H1 (cell line): Measurements from ENCODE around the gene TUBB1. TPM values are rescaled to one million over a fixed set of nuclear protein-coding genes. Genes with fewer than 3 reads are reported as not detected.

ENCODE experiments used
- CTCF ChIA-PET: fragments of 300-600 bp; sonication (Branson Sonifier 250); formaldehyde crosslinking; loops from one replicate; lab custom pipeline; 2021; ENCODE audit not compliant: partially characterized antibody; lab: Charles Lee
- POLR2A ChIA-PET: fragments of 300-600 bp; sonication (Branson Sonifier 250); formaldehyde crosslinking; loops from one replicate; lab custom pipeline; 2021; ENCODE audit warnings: inconsistent platforms; ENCODE audit not compliant: partially characterized antibody; lab: Charles Lee
- DNase-seq, 2 experiments: peaks; one replicate each; pipeline versions ENCODE4 v3.0.0 to v3.0.0-alpha.2; 2010 to 2022; ENCODE audit warnings: low spot score in 2 of 2, low read depth in 1 of 2, mixed read lengths in 1 of 2
- FAIRE-seq: peaks from 2 replicates; lab custom pipeline; 2011; peaks lifted over from hg19 to GRCh38; lab: Jason Lieb, UNC
- H2AFZ ChIP-seq: 2 replicates; pipeline ENCODE4 v1.8.1; 2012; ENCODE audit warnings: low read length, inconsistent platforms
- H2AK5ac ChIP-seq: 2 replicates; pipeline ENCODE4 v1.6.1; 2013; ENCODE audit warnings: low read depth, low read length
- H2BK120ac ChIP-seq: replicated peaks from 2 replicates; pipeline ENCODE3; 2013; ENCODE audit warnings: low read depth, low read length, inconsistent platforms
- H2BK12ac ChIP-seq: 2 replicates; pipeline ENCODE4 v1.6.1; 2013; ENCODE audit warnings: low read depth, low read length
- H2BK15ac ChIP-seq: 2 replicates; pipeline ENCODE4 v1.6.1; 2013; ENCODE audit warnings: low read length
- H2BK20ac ChIP-seq: 2 replicates; pipeline ENCODE4 v1.6.1; 2013; ENCODE audit warnings: low read length
- H2BK5ac ChIP-seq: 2 replicates; pipeline ENCODE4 v1.6.1; 2013; ENCODE audit warnings: low read depth, low read length
- H3K14ac ChIP-seq: 2 replicates; pipeline ENCODE4 v1.6.1; 2013; ENCODE audit warnings: inconsistent platforms; ENCODE audit not compliant: insufficient read length
- H3K18ac ChIP-seq: 2 replicates; pipeline ENCODE4 v1.6.1; 2013; ENCODE audit warnings: low read length; ENCODE audit errors: extremely low read depth
- H3K23ac ChIP-seq: 2 replicates; pipeline ENCODE4 v1.6.1; 2013; ENCODE audit warnings: inconsistent platforms; ENCODE audit not compliant: insufficient read length
- H3K23me2 ChIP-seq: 2 replicates; pipeline ENCODE4 v1.6.1; 2013; ENCODE audit warnings: low read depth, low read length
- H3K27ac ChIP-seq: 2 replicates; pipeline ENCODE4 v1.6.1; 2011; ENCODE audit warnings: low read depth, low read length, inconsistent platforms
- H3K27me3 ChIP-seq, 4 experiments: replicated peaks in 1 of 4; 1 replicate in 1 of 4; 2 replicates in 3 of 4; pipeline versions ENCODE4 v1.6.1 to v1.8.1; 2011 to 2013; ENCODE audit warnings: low read length in 3 of 4, mild to moderate bottlenecking in 3 of 4, inconsistent platforms in 2 of 4, mixed read lengths in 2 of 4, moderate library complexity in 1 of 4; ENCODE audit not compliant: control insufficient read depth in 3 of 4, insufficient read depth in 3 of 4; ENCODE audit errors: extremely low read depth in 1 of 4
- H3K36me3 ChIP-seq, 4 experiments: 2 replicates each; pipeline versions ENCODE4 v1.6.1 to v1.8.1; 2011 to 2013; ENCODE audit warnings: mild to moderate bottlenecking in 4 of 4, low read length in 3 of 4, moderate library complexity in 2 of 4, control low read depth in 1 of 4, inconsistent platforms in 1 of 4; ENCODE audit not compliant: insufficient read depth in 4 of 4, control insufficient read depth in 2 of 4
- H3K4ac ChIP-seq: replicated peaks from 2 replicates; pipeline ENCODE3; 2013; ENCODE audit warnings: low read length, low read depth, mixed read lengths, inconsistent platforms; ENCODE audit not compliant: insufficient read length
- H3K4me1 ChIP-seq, 4 experiments: replicated peaks in 1 of 4; 1 replicate in 1 of 4; 2 replicates in 3 of 4; pipeline versions ENCODE4 v1.6.1 to v1.8.1; 2011 to 2013; ENCODE audit warnings: low read length in 3 of 4, inconsistent platforms in 2 of 4, mixed read lengths in 1 of 4; ENCODE audit not compliant: insufficient read depth in 4 of 4, control insufficient read depth in 3 of 4
- H3K4me2 ChIP-seq, 2 experiments: 2 replicates each; pipeline versions ENCODE4 v1.6.1 to v1.8.1; 2011 to 2013; ENCODE audit warnings: low read depth in 2 of 2, low read length in 2 of 2, control low read depth in 1 of 2, inconsistent platforms in 1 of 2, mild to moderate bottlenecking in 1 of 2; ENCODE audit not compliant: insufficient read depth in 1 of 2
- H3K4me3 ChIP-seq, 4 experiments: fragments of 200-600, 300-600 bp in 1 of 4; sonication (generic), shearing (Covaris generic), sonication (Bioruptor Twin) in 1 of 4; 2 replicates each; pipeline versions ENCODE4 v1.5.1 to v1.8.1; 2011 to 2016; ENCODE audit warnings: low read length in 4 of 4, low read depth in 3 of 4, control low read depth in 2 of 4, inconsistent platforms in 2 of 4, mild to moderate bottlenecking in 2 of 4, mixed read lengths in 1 of 4, moderate library complexity in 1 of 4; ENCODE audit not compliant: insufficient read depth in 2 of 4; ENCODE audit errors: extremely low read depth in 1 of 4
- H3K56ac ChIP-seq: replicated peaks from 2 replicates; pipeline ENCODE3; 2013; ENCODE audit warnings: low read depth, mild to moderate bottlenecking, mixed read lengths, low read length, inconsistent platforms; ENCODE audit not compliant: insufficient read length
- H3K79me1 ChIP-seq: 2 replicates; pipeline ENCODE4 v1.6.1; 2013; ENCODE audit warnings: low read depth, low read length, control low read depth
- H3K79me2 ChIP-seq, 2 experiments: 2 replicates each; pipeline versions ENCODE4 v1.6.1 to v1.8.1; 2012 to 2013; ENCODE audit warnings: low read length in 2 of 2, mild to moderate bottlenecking in 2 of 2, inconsistent platforms in 1 of 2; ENCODE audit not compliant: insufficient read depth in 2 of 2, control insufficient read depth in 1 of 2
- H3K9ac ChIP-seq, 4 experiments: replicated peaks in 1 of 4; 1 replicate in 1 of 4; 2 replicates in 3 of 4; pipeline versions ENCODE4 v1.6.1 to v1.8.1; 2011 to 2013; ENCODE audit warnings: low read depth in 3 of 4, low read length in 3 of 4, control low read depth in 2 of 4, mild to moderate bottlenecking in 2 of 4, moderate library complexity in 2 of 4, inconsistent platforms in 1 of 4; ENCODE audit errors: extremely low read depth in 1 of 4
- H3K9me3 ChIP-seq, 2 experiments: 2 replicates each; pipeline versions ENCODE4 v1.6.1 to v1.8.1; 2012 to 2013; ENCODE audit warnings: mild to moderate bottlenecking in 2 of 2, moderate library complexity in 2 of 2, control low read depth in 1 of 2, inconsistent platforms in 1 of 2, low read depth in 1 of 2, low read length in 1 of 2, mixed read lengths in 1 of 2; ENCODE audit not compliant: insufficient read depth in 2 of 2
- H4K20me1 ChIP-seq, 2 experiments: replicated peaks in 1 of 2; 2 replicates each; pipeline versions ENCODE3 to v1.8.1; 2011 to 2013; ENCODE audit warnings: inconsistent platforms in 2 of 2, low read length in 2 of 2, mild to moderate bottlenecking in 1 of 2; ENCODE audit not compliant: insufficient read depth in 2 of 2, control insufficient read depth in 1 of 2
- H4K5ac ChIP-seq: 2 replicates; pipeline ENCODE4 v1.6.1; 2013; ENCODE audit warnings: low read length, low read depth, mixed read lengths, inconsistent platforms; ENCODE audit not compliant: insufficient read length
- H4K8ac ChIP-seq: 2 replicates; pipeline ENCODE4 v1.8.0; 2013; ENCODE audit warnings: mild to moderate bottlenecking, moderate library complexity, low read length, inconsistent platforms; ENCODE audit not compliant: insufficient read depth; ENCODE audit errors: extremely low read depth
- H4K91ac ChIP-seq: replicated peaks from 2 replicates; pipeline ENCODE3; 2013; ENCODE audit warnings: low read length, mixed read lengths, inconsistent platforms; ENCODE audit not compliant: insufficient read length
- ASH2L ChIP-seq: fragments of 200-600, 300-600 bp; sonication (generic); IDR thresholded peaks from one replicate; pipeline ENCODE4 v1.7.1; 2017; ENCODE audit warnings: low read length
- BACH1 ChIP-seq: IDR thresholded peaks from 2 replicates; pipeline ENCODE4 v1.6.1; 2012; ENCODE audit warnings: low read length, improper control_type of control experiment
- BCL11A ChIP-seq, 2 experiments: IDR thresholded peaks; one replicate each; pipeline ENCODE4 v1.6.1; 2011; ENCODE audit warnings: low read depth in 2 of 2, low read length in 2 of 2, mild to moderate bottlenecking in 2 of 2
- CHD2 ChIP-seq: IDR thresholded peaks from 2 replicates; pipeline ENCODE4 v1.6.1; 2012; ENCODE audit warnings: low read length, improper control_type of control experiment
- GTF2F1 ChIP-seq: IDR thresholded peaks from 2 replicates; pipeline ENCODE4 v1.6.1; 2012; ENCODE audit warnings: low read depth, low read length, improper control_type of control experiment, borderline replicate concordance
- JUN ChIP-seq: IDR thresholded peaks from 2 replicates; pipeline ENCODE4 v1.6.1; 2011; ENCODE audit warnings: low read depth, mild to moderate bottlenecking, improper control_type of control experiment, low read length
- MAFK ChIP-seq: IDR thresholded peaks from 2 replicates; pipeline ENCODE4 v1.6.1; 2012; ENCODE audit warnings: low read depth, mild to moderate bottlenecking, improper control_type of control experiment, low read length
- RNF2 ChIP-seq: fragments of 200-900, 300-1000 bp; sonication (generic); IDR thresholded peaks from 2 replicates; pipeline ENCODE4 v1.7.1; 2016; ENCODE audit warnings: borderline replicate concordance, low read depth, mild to moderate bottlenecking, antibody characterized with exemption, low read length; ENCODE audit not compliant: poor library complexity, severe bottlenecking; ENCODE audit errors: missing control alignments
- SAP30 ChIP-seq: fragments of 300-600 bp; sonication (generic); IDR thresholded peaks from 2 replicates; pipeline ENCODE4 v1.7.1; 2012; ENCODE audit warnings: low read length, moderate library complexity, mild to moderate bottlenecking, inconsistent platforms; ENCODE audit not compliant: insufficient read depth, insufficient replicate concordance
- WGBS, 2 experiments: shearing (Covaris generic) in 1 of 2; methylation state at CpG; one replicate each; pipeline versions ENCODE4 v1.1.6 to v1.1.7; 2013 to 2015; ENCODE audit warnings: low lambda C conversion rate in 2 of 2, mixed read lengths in 2 of 2, inconsistent platforms in 1 of 2, low coverage in 1 of 2, missing lambda C conversion rate in 1 of 2; ENCODE audit not compliant: insufficient replicate concordance in 2 of 2, insufficient coverage in 1 of 2, insufficient read length in 1 of 2; ENCODE audit errors: extremely low coverage in 1 of 2, missing lambda C conversion rate in 1 of 2; 5-methylcytosine and 5-hydroxymethylcytosine counted together
- polyA plus RNA-seq, 7 experiments: library from polyadenylated mRNA; depleted of rRNA in 3 of 7; stranded (reverse) in 5 of 7; unstranded in 2 of 7; fragments of >200 nt in 5 of 7; fragments of 200-250 nt in 2 of 7; gene quantifications; 1 replicate in 5 of 7; 2 replicates in 1 of 7; 4 replicates in 1 of 7; pipeline versions ENCODE4 v1.2.1 to v1.2.3, GENCODE V29; 2011 to 2013; ENCODE audit warnings: missing spikeins in 2 of 7, mixed read lengths in 2 of 7
- total RNA-seq: library from RNA; stranded (reverse); fragmentation: NEBNext Ultra II Directional; extraction: Animal tissue kit (Norgen Biotek cat#: 25700); gene quantifications from 2 replicates; pipeline ENCODE4 v1.2.1, GENCODE V29; 2021
- TF ChIP-seq, protein P1 (sequence below): IDR thresholded peaks from 2 replicates; pipeline ENCODE4 v1.6.1; 2012; ENCODE audit warnings: inconsistent platforms

The TUBB1 gene
- total and polyA plus RNA-seq, 2 of the 8 experiments (the other 6 are each of a cell fraction or from before 2014, with no cell fraction given) = not detected

GRCh38 chr20:58993332-58994248 is 25.6 kb upstream of the TUBB1 start:
- Histone ChIP-seq H4K5ac (no peak overlapping the region), H2BK15ac (no peak overlapping the region), H3K79me2 (no peaks in the 10 kb centered on the region), H4K8ac (no peak overlapping the region), H3K4me3 (no peak overlapping the region), H3K14ac (no peak overlapping the region), H2BK120ac (no peak overlapping the region), H3K79me1 (no peaks in the 10 kb centered on the region), H3K27me3 (no peaks in the 10 kb centered on the region), H3K4me1 (no peaks in the 10 kb centered on the region), H3K4ac (no peak overlapping the region), H2BK5ac (no peak overlapping the region), H4K91ac (no peak overlapping the region), H3K23ac (no peak overlapping the region), H4K20me1 (peaks cover 0 to 6% of the 10 kb centered on the region in 2 experiments), H3K18ac (no peak overlapping the region), H3K23me2 (no peaks in the 10 kb centered on the region), H3K56ac (no peak overlapping the region), H3K36me3 (peaks cover 24 to 74% (median 58%) of the 10 kb centered on the region in 4 experiments), H2BK20ac (no peak overlapping the region), H2BK12ac (no peak overlapping the region), H2AFZ (no peak overlapping the region), H3K9ac (no peak overlapping the region), H3K27ac (no peak overlapping the region), H3K9me3 (no peaks in the 10 kb centered on the region), H3K4me2 (no peak overlapping the region), H2AK5ac (no peak overlapping the region)
- POLR2A ChIA-PET = interaction anchor here (0.7 to 1.8 kb wide), 5 partner anchors 9 to 90 kb away, joined by 3 to 6 read pairs (median 3); partner anchors contain the start of gene ATP5F1E
- WGBS, 2 experiments = 88% methylated on average over 23 of the region's 23 CpGs; no CpG with 5 or more reads in 1 of the 2 experiments
- no peak for DNase-seq
- CTCF ChIA-PET = interaction anchor here (0.7 to 1.1 kb wide), 6 partner anchors 38 to 1420 kb away, joined by 3 to 5 read pairs (median 3); partner anchors contain the start of gene ATP5F1E
- no peak for FAIRE-seq
- TF ChIP-seq MAFK (no peak), BCL11A (IDR thresholded peaks at IDR 0.05; ENCODE audit: low read depth in 2 of 2, low read length in 2 of 2) (no peak), SAP30 (no peak), BACH1 (no peak), RNF2 (no peak), GTF2F1 (no peak), ASH2L (no peak), CHD2 (no peak), JUN (no peak)
- TF ChIP-seq, protein P1, sequence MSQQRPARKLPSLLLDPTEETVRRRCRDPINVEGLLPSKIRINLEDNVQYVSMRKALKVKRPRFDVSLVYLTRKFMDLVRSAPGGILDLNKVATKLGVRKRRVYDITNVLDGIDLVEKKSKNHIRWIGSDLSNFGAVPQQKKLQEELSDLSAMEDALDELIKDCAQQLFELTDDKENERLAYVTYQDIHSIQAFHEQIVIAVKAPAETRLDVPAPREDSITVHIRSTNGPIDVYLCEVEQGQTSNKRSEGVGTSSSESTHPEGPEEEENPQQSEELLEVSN = no peak
